NCI-H1417 (cell line): ENCODE results near the gene INSYN1.

Experiments used
- DNase-seq, 3 experiments: peaks; one replicate each; lab custom pipeline; 2025; lab: John Stamatoyannopoulos, UW

The INSYN1 gene

GRCh38 chr15:73687351-73687750 is 65.8 kb downstream of the INSYN1 start:
- DNase-seq, result no peak

GRCh38 chr15:73686781-73687256 is 66.3 kb downstream of the INSYN1 start:
- DNase-seq, result no peak

- no peak for DNase-seq
Measured at GRCh38 chr15:73685981-73686380, 67.2 kb downstream of the INSYN1 start.
